Measurements from ENCODE around the gene SLC35F3.

- TF ChIP-seq EZH2 (IDR thresholded peaks at IDR 0.05; ENCODE audit: borderline replicate concordance) (no peak), CTCF (IDR thresholded peaks at IDR 0.05; ENCODE audit: poor library complexity) (no peak)
Measured at GRCh38 chr1:234321231-234321630, 416.8 kb downstream of the SLC35F3 start.
